ENCODE results near the gene ITPRIPL1.
A peak's percentile ranks its signal among the peaks of the same experiment; 100 is the strongest.

Gene ITPRIPL1

DNA sequence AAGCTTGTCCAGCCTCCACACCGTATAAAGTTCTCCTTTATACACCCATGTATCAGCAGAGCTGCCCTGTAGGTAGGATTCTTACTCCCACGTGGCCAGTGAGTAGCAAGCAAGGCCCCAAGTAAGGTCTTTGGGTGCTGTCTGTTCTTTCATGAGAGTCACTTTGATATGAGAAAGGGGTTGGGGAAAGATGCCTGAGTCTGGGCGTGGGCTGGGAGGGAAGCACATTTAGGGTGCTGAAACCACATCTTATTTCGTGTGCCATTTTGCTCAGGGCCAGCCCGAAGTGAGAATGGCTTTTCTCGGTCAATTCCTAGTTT lies 436 bp upstream of the ITPRIPL1 start:
- DNase-seq, result peak; percentile 53

DNA sequence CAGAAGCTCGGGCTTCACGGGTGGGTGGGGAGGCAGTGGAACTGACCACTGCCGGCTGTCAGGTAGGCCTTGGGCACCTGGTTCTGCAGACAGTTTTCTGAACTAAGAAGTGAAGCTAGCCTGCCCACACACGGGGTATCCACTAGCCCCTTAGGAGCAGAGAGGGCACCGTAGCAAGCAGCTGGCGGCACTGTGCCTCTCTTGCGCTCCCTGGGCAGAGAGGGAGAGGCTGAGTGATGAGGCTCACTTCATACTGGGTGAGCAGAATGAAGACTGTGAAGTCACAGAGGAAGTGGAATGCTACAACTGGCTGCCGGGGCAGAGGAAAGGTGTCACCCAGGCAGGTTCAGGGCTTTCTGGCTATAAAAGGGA lies 753 bp downstream of the ITPRIPL1 start:
- DNase-seq, result peak; percentile 79

GRCh38 chr2:96326564-96326963 lies 1.4 kb downstream of the ITPRIPL1 start:
- no peak for DNase-seq

DNA sequence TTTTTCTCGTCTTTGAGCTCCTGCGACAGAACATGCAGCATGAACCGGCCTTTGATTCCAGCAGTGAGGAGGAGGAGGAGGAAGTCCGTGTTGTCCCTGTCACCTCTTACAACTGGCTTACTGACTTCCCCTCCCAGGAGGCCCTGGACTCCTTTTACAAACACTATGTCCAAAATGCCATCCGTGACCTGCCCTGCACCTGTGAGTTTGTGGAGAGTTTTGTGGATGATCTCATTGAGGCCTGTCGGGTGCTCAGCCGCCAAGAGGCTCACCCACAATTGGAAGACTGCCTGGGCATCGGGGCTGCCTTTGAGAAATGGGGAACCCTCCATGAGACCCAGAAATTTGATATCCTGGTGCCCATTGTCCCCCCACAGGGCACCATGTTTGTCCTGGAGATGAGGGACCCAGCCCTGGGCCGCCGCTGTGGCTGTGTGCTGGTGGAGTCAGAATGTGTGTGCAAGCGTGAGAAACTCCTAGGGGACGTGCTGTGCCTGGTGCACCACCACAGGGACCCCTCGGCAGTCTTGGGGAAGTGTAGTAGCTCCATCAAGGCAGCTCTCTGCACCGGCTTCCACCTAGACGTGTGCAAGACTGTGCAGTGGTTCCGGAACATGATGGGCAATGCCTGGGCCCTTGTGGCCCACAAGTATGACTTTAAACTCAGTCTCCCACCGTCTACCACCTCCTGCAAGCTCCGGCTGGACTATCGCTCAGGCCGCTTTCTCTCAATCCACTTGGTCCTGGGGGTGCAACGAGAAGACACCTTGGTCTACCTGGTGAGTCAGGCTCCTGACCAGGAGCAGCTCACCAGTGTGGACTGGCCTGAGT lies 2.1 kb downstream of the ITPRIPL1 start:
- no peak for DNase-seq

DNA sequence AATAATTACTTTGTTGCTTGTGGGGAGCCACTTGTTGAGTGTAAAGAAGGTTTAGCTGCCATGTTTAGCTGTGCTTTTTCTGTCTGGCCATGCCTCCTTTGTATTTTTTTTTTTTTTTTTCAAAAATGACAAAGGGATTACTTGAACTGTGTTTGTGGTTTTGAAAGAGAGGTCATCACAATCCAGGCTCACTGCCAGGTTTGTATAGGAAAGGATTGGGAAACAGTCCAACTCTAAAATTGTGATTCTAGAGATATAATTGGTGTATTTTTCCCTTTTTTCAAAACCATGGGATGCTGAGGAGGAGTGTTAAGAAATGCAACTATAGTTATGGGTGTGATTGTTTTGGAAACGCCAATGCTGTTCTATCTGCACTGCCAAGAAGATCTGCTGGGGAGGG lies 4.3 kb downstream of the ITPRIPL1 start:
- DNase-seq, result no peak

- DNase-seq, result no peak
Observed at GRCh38 chr2:96329874-96330273, 4.8 kb downstream of the ITPRIPL1 start.

DNA sequence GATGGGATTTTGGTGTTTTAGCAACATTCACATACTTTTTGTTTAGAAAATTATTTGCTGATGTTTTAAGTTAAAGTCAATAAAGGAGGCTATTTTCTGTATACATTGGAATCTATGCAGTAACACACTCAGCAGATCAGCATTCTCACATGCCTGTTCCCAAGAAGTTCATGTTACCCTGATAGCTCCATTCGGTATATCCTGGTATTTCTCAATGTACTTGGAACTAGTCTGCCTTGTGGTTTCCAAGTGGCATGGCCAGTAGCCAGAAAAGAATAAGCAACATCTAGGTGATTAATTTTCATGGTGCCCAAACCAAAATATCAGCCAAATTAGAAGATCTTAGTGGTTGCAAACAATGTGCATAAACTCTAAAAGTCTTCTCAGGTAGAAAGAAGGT lies 5.3 kb downstream of the ITPRIPL1 start:
- no peak for DNase-seq

- no peak for DNase-seq
Observed at GRCh38 chr2:96333708-96334107, 8.6 kb downstream of the ITPRIPL1 start.

GRCh38 chr2:96336104-96336775 lies 11.1 kb downstream of the ITPRIPL1 start:
- DNase-seq, result no peak

GRCh38 chr2:96336873-96337272 lies 11.8 kb downstream of the ITPRIPL1 start:
- DNase-seq, result no peak

DNA sequence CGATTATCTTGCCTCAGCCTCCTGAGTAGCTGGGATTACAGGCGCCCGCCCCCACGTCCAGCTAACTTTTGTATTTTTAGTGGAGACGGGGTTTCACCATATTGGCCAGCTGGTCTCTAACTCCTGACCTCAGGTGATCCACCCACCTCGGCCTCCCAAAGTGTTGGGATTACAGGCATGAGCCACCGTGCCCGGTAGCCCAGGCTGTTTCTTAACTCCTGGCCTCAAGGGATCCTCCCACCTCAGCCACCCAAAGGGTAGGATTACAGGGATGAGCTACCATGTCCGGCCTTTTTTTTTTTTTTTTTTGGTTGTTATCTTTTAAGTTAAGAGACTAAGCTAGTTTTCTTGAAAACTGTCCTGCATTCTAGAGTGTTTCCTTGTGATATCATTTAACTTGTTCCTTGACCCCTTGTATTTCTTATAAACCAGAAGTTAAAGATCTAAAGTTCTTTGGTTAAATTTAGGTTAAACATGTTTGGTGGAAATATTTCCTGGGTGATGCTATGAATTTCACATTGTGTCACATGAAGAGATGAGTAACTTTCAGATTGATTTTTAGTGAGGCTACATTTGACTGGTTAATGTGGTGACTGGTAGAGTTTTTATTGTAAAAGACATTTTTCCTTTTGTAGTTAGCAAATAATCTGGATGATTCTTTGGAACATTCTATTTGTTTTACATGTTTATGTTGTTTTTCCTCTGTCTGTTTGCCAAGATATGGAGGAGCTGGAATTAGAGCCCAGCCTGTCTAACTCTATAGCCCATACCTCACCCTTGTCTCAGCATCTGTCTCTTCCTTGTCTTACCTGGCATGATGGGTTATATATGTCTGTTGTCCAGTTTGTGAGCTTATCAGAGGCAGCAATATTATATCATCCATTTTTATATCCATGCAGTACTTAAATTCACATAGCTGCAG lies 15.6 kb downstream of the ITPRIPL1 start:
- peak; percentile 79 for DNase-seq

- no peak for DNase-seq
Observed at GRCh38 chr2:96341641-96342040, 16.5 kb downstream of the ITPRIPL1 start.

- peak; percentile 89 for DNase-seq
Observed at GRCh38 chr2:96342085-96342484, 17.0 kb downstream of the ITPRIPL1 start.

DNA sequence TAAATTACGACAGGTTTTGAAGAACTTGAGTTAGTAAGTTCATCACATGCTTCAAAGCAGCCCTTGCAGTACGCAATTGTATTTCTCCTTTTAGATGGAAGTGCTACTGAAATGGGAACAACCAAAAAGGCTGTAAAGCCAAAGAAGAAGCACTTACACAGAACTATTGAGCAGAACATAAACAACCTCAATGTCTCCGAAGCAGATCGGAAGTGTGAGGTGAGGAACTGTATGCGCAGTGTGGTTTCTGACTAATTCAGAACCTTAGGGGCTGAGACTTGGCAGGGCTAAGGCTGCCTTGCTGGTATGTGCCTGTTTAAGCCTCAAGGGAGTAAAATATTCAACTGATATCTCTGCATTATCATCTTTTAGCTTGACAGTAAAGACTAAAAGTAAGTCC lies 18.9 kb downstream of the ITPRIPL1 start:
- DNase-seq, result peak; percentile 92

GRCh38 chr2:96345438-96345837 lies 20.3 kb downstream of the ITPRIPL1 start:
- DNase-seq, result peak; percentile 35

GRCh38 chr2:96345868-96346462 lies 20.8 kb downstream of the ITPRIPL1 start:
- no peak for DNase-seq

GRCh38 chr2:96347395-96347794 lies 22.3 kb downstream of the ITPRIPL1 start:
- no peak for DNase-seq

DNA sequence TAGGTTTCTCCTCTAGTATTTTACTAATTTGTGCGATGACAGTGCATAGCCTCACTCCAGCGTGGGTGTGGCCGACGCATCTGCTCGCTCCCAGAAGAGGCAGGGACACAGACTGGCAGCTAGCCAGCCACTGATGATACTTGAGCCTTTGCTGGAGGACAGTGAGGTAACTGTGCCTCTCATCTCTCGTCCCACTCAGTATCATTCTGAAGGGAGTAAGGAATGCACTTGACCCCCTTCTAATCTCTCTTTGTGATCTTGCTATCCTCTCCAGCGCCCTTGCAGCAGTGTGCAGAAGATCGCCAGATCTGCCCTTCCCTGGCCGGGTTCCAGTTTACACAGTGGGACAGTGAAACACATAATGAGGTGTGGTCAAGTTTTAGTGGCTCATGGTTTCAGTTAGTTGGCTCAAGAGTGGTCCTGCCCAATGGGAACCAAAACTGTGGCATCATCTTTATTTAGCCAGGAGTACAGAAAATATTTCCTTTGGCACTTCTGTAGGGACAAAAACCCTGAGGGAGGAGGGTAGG lies 28.0 kb downstream of the ITPRIPL1 start:
- no peak for DNase-seq

DNA sequence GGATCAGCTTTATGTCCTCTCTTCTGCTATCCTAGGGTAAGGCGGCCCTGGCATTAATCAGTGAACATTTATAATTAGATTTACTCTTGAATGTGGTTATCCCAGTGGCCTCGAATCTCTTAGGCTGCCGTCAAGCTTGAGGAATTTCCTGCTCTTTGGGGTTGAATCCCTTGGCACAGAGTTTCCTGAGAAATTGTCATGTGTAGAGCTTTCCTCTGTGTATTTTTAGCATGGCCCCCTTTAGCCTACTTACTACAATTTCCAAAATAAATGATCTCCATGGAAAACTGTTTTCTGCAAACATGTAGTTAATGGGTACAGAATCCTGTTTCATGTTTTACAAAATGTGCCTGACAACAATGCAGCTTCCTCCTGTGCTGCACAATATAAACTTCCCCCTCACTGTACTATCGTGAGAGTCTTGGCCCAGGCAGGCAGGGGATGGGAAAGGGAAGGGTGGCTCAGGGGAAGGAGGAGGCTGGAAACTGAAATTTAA lies 28.5 kb downstream of the ITPRIPL1 start:
- DNase-seq, result no peak

DNA sequence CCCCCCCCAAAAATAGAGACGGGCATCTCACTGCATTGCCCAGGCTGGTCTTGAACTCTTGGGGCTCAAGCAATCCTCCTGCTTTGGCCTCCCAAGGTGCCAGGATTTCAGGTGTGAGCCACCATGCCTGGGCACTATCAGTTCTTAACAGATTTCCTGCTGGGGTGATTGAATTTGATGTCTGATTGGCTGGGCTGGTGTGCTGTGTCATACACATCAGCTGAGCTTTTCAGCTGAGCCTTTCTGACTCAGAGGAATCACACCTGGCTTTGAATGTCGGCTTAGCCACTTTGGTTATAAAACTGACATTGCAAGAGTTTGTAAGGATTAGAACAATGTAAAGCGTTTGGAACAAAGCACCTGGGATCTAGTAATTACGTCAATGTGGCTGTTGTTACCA lies 29.4 kb downstream of the ITPRIPL1 start:
- DNase-seq, result peak; percentile 20

DNA sequence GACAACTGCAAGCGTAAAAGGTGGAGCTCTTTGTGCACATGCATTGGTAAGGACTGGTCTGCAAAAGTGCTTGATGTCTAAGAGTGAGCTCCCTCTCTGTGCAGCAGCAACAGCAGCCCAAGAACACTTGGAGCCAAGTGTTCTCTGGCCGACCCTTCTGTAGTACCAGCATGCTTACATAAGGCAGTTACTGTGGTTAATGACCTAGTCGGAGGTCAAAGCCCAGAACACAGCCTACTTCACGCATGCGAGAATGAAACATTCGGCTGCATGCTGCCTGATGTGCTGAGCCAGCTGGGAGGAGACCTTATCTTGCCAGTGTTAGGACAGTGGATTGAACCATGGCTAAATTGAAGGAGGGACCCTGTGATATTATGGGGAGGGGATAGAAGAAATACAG lies 31.8 kb downstream of the ITPRIPL1 start:
- no peak for DNase-seq

GRCh38 chr2:96359310-96359709 lies 34.2 kb downstream of the ITPRIPL1 start:
- DNase-seq, result peak; percentile 31

DNA sequence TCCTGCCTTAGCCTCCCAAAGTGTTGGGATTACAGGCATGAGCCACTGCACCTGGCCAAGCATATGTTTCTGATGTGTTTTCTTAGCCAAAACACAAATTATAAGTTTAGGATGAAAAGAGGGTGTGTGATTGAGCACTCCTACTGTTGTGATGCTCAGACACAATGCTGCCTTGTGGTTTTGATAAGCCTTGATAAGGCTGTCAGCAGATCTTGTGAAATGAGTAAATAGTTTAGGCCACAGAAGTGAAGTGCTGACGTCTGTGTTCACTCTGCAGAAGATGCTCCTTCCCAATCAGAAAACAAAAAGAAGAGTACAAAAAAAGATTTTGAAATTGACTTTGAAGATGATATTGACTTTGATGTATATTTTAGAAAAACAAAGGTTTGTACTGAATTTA lies 34.7 kb downstream of the ITPRIPL1 start:
- peak; percentile 60 for DNase-seq

All from activated CD4-positive, alpha-beta T cell treated with anti-CD3 and anti-CD28 coated beads, Interleukin-10, Interleukin-2, amounts not matched to agents 100 ng/mL and 50 ng/mL, durations not matched to agents 16 hours and 8 hours (primary cell).